GM19467 (cell line): ENCODE data around the gene SKA3.

ENCODE experiments used
- ATAC-seq: cut with Tn5 transposase; IDR thresholded peaks from one replicate; pipeline ENCODE4 v1.9.1; 2021; ENCODE audit warnings: mild to moderate bottlenecking, moderate library complexity; ENCODE audit not compliant: unreplicated experiment

Gene SKA3

DNA sequence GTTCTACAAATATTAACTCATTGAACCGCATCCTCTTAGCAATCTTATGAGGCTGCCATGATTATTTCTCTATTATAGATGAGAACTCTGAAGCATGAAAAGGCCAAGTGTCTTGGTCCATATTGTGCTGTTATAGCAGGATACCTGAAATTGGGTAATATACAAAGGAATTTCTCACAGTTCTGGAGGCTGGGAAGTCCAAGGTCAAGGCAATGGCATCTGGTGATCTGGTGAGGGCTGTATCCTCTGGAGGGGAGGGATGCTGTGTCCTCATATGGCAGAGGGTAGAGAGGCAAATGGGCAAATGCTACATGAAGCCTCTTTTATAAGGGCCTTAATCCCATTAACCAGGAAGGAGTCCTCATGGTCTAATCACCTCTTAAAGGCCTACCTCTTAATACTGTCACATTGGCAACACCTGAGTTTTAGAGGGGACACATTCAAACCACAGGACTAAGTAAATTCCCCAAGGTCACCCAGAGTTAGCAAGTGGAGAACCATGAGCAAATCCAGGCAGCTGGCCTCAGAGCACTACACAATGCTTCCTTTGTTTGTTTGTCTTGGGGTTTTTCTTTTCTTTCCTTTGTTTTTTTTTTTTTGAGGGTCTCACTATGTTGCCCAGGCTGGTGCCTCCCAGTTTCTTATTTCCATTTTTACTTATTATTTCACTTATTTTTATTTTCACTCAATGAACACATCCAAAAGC is 59.1 kb downstream of the SKA3 start:
- no peak for ATAC-seq

DNA sequence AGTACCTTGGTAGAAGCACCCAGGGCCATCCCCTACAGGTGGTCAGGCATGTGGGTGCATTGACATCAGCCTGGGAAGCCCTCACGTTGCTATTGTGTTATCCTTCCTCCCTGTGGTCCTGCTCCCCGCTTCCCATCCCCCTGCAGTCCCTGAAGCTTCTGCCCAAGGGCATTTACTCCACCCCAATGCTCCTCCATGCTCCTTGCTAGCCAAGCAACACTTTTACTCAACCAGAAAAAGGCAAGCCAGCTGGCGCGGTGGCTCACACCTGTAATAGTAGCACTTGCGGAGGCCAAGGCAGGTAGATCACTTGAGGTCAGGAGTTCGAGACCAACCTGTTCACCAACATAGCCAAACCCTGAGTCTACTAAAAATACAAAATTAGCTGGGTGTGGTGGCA is 60.2 kb downstream of the SKA3 start:
- ATAC-seq, result no peak

- no peak for ATAC-seq
Observed at GRCh38 chr13:21115231-21115630, 61.1 kb downstream of the SKA3 start.

- ATAC-seq, result no peak
Observed at GRCh38 chr13:21111546-21111945, 64.8 kb downstream of the SKA3 start.

DNA sequence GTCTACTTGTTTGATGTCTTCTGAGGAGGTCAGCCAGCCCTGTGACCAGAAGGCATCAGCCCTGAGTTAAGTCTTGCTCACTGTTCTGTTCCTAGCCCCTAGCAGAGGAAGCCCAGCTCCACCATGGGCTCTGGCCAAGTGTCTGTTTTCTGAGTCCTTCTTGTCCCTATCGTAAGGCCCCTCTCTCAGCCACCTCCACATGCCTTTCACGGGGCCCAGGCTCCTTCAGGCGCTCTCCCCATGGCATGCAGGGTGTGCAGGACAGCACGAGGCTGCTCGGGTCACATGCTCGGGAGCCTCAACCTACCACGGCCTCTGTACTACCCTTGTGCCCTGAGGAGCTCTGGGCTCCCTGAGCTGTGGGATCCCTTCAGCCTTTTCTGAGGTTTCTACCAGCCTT is 67.2 kb downstream of the SKA3 start:
- no peak for ATAC-seq

DNA sequence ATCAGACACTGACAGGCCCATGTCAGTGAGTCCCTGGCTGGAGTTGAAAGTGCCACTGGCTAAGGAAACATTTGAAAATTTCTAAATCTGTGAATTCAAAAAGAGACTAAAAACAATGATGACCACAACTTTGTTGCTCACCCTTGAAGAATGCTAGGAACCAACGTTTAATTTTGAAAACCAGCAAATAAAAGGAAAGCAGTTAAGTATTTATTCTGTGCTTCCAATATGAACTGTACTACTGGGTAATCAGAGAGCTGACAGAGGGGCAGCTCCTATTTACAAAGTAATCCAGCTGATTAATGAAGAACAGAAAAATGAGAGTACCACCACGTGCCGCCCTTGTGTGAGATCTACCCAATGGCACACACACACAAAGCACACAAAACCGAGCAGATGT is 70.3 kb downstream of the SKA3 start:
- ATAC-seq, result no peak

DNA sequence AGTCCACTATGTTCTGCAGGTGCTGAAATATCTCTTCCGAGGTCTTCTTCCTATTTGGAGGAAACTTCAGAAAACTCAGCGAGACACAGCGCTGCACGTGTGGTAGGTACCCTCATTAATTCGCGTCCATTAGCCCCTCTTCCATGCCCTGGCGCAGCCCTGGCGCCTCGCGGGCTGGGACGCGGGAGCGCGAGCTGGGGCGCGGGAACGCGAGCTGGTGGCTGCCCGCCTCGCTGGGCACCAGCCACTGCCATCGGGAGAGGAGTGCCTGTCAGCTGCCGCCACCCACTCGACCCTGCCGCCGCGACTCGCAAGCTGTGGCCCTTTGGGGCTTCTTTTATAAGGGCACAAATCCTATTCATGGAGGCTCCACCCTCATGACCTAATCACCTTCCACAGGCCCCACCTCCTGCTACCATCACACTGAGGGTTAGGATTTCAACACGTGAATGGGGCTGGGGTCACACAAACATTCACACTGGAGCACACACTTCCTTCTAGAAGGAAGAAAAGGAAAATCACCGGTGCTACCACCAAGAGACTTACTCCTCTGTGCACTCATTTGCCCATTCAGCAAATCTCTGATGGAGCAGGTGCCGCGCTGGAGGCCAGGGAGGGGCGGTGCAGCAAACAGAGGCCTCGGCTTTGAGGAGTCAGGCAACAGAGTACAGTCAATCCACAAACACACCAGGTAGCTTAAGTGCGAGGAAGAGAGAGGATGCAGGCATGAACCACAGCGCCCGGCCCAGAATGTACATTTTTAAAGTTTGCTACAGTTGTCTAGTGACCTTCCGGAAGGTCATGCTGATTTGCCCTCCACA is 71.9 kb downstream of the SKA3 start:
- no peak for ATAC-seq
